HG02588 (cell line): ENCODE measurements around the gene OBSCN.

Source experiments
- ATAC-seq: cut with Tn5 transposase; IDR thresholded peaks from one replicate; pipeline ENCODE4 v1.9.1; 2021; ENCODE audit warnings: mild to moderate bottlenecking, moderate library complexity; ENCODE audit not compliant: unreplicated experiment

OBSCN gene

DNA sequence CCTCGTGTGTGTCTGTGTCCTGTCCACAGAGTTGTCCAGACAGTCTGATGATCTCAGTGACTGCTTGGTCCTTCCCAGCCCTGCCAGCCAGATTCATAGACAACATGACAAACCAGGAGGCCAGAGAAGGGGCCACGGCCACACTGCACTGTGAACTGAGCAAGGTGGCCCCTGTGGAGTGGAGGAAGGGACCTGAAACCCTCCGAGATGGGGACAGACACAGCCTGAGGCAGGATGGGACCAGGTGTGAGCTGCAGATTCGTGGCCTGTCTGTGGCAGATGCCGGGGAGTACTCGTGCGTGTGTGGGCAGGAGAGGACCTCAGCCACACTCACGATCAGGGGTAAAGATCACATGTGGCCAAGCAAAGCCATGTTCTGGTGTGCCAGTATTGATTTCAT lies 96.4 kb downstream of the OBSCN start:
- ATAC-seq, result no peak

DNA sequence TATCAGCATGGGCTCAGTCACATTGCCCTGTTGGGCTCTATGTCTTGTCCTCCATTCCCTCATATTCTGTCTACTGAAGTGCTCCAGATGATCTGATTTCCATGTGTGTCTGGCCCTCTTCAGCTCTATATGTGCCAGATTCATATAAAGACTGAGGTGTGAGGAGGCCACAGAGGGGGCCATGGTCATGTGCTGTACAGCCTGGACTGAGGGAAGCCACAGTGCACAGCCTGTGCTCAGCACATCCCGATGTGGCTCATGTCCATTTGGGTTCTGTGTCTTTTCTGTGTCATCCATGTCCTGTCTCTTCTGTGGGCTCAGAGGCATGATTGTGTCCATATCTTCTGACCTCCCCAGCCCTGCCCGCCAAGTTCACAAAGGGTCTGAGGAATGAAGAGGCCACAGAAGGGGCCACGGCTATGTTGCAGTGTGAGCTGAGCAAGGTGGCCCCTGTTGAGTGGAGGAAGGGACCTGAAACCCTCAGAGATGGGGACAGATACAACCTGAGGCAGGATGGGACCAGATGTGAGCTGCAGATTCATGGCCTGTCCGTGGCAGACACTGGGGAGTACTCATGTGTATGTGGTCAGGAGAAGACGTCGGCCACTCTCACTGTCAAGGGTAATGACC lies 97.0 kb downstream of the OBSCN start:
- ATAC-seq, result no peak

DNA sequence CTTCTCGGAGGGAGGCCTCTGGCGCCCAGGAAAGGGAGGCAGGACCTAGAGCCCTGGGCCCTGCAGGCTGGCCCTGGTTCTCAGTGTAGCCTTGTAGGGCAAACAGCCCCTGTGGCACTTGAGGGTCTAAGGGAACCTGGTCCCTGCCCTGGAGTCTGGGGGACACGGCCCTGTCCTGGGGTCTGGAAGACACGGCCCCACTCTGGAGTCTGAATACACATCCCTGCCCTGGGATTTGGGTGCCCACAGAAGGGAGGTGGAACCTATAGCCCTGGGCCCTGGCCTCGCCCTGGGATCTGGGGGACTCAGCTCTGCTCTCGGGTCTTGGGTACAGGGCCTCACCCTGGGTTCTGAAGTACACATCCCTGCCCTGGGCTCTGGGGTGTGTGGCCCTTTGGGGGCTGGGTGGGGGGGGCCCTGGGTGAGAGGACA lies 97.9 kb downstream of the OBSCN start:
- ATAC-seq, result no peak

DNA sequence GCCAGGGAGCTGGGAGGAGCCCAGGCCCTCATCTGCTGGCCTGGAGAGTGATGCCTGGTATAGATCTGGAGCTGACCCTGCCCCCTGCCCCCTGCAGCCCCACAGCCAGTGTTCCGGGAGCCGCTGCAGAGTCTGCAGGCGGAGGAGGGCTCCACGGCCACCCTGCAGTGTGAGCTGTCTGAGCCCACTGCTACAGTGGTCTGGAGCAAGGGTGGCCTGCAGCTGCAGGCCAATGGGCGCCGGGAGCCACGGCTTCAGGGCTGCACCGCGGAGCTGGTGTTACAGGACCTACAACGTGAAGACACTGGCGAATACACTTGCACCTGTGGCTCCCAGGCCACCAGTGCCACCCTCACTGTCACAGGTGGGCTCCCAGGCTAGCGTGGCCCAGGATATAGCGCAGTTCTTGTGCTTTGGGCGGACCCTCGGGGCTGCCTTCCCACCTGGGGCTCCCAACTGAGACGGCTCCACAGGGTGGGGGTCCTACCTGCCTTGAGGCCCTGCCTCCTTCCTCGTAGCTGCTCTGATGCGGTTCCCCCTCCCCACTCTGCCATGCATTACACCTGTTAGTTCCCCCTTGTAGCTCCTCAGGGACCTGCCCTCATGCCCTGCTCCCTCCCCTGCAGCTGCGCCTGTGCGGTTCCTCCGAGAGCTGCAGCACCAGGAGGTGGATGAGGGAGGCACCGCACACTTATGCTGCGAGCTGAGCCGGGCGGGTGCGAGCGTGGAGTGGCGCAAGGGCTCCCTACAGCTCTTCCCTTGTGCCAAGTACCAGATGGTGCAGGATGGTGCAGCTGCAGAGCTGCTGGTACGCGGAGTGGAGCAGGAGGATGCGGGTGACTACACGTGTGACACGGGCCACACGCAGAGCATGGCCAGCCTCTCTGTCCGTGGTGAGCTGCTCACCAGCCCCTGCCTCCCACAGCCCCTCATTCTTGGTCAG lies 98.7 kb downstream of the OBSCN start:
- no peak for ATAC-seq

DNA sequence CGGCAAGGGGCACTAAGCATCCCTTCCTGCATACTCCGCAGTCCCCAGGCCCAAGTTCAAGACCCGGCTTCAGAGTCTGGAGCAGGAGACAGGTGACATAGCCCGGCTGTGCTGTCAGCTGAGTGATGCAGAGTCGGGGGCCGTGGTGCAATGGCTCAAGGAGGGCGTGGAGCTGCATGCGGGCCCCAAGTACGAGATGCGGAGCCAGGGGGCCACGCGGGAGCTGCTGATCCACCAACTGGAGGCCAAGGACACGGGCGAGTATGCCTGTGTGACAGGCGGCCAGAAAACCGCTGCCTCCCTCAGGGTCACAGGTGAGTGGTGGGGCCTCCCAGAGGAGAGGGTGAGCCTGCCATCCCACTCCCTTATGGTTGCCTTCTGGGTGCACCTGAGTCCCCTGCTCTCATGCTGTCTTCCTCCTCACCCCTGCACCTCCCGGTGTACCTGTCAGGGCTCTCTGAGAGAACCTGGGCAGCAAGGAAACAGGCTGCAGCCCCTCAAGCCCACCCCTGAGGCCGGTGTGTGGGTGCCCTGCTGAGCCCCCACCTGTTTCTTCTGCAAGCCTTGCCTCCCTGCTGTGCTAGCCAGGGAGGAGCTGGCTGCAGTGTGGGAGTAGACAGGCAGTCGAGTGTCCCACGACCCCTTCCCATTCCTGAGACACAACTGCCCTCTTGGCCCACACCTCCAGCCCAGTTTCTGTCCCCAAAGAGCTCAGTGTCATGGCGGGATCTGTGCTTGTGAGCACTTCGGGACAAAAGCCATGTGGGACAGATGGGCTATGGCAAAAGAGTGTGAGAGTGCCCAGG lies 99.6 kb downstream of the OBSCN start:
- ATAC-seq, result no peak

DNA sequence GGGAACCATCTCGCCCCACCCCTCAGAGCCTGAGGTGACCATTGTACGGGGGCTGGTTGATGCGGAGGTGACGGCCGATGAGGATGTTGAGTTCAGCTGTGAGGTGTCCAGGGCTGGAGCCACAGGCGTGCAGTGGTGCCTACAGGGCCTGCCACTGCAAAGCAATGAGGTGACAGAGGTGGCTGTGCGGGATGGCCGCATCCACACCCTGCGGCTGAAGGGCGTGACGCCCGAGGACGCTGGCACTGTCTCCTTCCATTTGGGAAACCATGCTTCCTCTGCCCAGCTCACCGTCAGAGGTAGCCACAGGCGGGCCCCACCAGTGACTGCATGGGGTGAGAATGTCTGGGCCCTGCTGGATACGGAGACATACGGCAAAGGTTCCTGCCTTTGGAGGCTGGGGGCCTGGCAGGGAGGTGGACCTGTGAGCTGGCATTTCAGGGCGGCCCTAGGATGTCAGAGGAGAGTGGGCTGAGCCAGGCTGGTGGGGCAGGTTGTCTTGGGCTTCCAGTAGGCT lies 100.3 kb downstream of the OBSCN start:
- ATAC-seq, result no peak

DNA sequence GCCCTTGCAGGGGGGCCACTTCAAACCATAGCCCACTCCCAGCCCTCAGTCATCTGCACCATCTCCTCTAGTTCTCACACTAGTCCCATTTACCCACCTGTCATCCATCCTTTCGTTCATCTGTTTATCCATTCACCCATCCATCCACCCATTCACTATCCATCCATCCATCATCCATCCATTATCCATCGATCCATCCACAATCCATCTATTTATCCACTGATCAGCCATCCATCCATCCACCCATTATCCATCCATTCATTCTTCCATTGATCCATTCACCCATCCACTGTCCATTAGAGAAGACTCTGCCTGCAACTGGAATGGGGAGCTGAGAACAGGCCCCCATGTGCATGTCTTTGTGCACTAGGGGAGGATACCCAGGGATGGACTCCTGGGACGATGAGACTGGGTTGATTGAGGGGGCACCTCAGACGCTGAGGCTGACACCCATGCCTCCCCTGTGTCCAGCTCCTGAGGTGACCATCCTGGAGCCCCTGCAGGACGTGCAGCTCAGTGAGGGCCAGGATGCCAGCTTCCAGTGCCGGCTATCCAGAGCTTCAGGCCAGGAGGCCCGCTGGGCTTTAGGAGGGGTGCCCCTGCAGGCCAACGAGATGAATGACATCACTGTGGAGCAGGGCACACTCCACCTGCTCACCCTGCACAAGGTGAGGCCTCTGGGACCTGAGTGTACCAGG lies 100.9 kb downstream of the OBSCN start:
- no peak for ATAC-seq

DNA sequence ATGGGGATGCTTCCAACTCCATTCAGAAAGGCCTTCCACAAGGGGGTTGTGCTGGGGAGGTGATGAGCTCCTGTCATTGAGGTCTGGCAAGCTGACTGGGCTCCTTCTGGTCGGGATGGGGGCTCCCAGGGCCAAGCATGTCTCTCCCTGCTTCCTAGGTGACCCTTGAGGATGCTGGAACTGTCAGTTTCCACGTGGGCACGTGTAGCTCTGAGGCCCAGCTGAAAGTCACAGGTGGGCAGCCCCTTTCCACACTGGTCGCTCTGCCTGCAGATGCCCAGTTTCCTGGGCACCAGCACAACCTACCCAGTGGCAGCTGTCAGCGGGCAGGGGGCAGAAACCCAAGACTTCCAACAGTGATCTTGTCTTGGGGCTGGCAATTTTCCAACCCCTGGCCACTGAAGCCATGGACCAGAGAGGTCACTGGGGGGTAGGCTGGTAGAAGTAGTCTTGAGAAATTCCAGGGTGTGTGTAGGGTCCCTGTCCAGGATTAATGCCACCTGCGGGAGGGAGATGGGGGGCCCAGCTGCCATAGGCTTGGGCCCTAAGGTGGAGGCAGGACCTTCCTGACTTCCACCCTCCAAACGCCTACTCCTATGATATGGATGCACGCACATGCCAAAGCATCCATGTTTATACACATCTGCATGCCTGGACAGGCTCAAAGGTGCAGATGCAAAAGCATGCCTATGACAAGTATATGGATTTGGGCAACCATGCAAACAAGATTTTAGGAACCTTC lies 101.7 kb downstream of the OBSCN start:
- no peak for ATAC-seq

DNA sequence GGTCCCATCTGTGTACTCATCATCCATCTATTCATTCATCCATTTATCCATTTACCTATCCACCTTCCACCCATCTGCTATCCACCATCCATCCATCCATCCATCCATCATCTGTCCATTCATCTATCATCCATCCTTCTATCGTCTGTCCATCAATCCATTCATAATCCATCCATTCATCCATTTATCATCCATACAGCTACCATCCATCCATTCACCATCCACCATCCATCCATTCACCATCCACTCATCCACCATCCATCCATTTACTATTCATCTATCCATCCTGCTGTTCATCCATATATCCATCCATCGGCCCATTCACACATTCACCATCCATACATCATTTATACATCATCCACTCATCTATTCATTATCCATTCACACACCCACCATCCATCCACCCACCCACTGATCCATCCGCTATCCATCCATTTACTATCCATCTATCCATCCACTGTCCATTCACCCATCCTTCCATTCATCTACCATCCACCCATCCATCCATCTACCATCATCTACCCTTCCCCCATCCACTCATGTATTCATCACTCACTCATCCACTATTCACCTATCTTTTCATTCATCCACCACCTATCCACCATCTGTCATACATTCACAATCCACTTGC lies 102.4 kb downstream of the OBSCN start:
- ATAC-seq, result no peak

DNA sequence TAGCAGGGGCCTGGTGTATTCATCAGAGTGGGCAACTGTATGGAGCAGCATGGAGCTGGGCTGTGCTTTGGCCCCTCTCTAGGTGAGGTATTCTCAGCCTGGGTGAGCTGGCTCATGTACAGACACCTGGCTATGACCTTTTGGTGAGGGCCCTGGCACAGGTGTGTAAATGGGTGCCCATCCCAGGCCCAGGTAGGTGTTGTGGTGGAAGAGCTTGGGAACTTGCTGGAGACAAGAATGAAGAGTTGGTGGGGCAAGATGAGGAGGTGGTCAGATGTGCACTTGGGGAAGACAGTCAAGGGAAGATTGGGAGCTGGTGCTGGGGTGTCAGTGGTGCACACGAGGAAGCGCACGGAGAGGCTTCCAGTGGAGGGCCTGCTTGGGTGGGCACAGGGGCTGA lies 103.2 kb downstream of the OBSCN start:
- no peak for ATAC-seq

DNA sequence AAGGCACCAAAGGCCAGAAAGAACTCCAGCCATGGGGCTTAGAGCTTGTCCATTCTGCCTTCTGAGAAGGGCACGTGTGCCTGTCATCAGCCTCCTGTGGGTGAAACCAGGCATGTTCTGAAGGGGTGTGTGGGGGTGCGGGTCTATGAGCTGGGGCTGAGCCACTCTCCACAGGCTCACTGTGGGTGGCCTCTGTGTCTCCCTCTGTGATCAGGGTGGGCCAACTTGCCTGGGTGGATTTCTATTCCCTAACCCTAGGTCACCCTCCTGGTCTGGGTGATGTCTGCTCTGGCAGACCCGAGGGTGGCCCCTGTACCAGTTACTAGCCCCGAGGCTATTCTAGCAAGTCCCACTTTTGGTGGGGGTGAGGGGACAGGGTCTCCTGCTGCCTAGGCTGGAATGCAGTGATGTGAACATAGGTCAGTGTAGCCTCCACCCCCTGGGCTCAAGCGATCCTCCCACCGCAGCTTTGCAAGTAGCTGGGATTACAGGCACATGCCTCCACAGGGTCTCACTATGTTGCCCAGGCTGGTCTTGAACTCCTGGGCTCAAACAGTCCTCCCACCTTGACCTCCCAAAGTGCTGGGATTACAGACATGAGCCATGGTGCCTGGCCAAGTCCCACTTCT lies 104.4 kb downstream of the OBSCN start:
- no peak for ATAC-seq

DNA sequence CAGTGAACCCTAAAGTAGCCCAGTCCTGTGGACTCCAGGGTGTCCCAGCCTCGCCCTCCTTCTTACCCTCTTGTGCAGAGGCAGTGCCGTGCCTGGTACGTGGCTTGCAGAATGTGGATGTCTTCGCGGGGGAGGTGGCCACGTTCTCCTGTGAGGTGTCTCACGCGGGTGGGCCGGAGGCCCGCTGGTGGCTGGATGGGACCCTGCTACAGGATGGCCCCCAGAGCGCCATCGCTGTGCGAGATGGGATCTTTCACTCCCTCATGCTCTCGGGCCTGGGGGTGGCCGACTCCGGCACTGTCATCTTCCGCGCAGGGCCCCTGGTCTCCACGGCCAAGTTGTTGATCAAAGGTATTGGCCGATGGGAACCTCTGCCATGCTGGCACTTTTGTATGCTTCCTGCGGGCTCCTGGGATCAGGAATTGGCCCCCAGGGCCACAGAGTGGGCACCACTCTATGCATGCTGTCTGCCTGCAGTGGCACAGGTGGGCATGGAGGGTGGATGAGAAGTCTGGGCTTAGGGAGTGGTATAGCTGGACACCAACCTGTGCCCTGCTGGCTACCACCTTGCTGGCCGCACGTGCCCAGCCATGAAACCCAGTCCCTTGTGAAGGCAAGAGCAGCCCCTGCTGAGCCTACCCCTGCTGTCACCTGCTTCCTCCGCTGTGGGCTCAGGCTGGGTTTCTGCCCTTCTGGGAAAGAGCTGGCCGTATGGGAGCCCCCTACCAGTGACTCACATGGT lies 105.9 kb downstream of the OBSCN start:
- no peak for ATAC-seq

DNA sequence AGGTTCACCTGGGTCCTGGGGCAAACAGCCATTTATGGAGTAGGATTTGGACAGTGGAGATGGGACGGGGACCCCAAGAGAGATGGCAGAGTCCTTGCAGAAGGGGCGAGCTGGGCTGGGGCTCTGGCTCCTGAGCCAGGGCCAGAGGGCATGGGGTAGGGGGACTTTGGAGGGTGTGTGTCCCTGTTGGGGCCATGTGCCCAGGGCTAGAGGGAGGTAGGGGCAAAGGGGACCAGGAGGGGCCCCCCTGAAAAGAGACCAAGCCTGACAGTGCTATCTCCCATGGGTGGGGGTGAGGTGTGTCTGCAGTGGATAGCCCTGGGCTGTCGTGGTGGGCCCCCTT lies 106.4 kb downstream of the OBSCN start:
- ATAC-seq, result no peak

DNA sequence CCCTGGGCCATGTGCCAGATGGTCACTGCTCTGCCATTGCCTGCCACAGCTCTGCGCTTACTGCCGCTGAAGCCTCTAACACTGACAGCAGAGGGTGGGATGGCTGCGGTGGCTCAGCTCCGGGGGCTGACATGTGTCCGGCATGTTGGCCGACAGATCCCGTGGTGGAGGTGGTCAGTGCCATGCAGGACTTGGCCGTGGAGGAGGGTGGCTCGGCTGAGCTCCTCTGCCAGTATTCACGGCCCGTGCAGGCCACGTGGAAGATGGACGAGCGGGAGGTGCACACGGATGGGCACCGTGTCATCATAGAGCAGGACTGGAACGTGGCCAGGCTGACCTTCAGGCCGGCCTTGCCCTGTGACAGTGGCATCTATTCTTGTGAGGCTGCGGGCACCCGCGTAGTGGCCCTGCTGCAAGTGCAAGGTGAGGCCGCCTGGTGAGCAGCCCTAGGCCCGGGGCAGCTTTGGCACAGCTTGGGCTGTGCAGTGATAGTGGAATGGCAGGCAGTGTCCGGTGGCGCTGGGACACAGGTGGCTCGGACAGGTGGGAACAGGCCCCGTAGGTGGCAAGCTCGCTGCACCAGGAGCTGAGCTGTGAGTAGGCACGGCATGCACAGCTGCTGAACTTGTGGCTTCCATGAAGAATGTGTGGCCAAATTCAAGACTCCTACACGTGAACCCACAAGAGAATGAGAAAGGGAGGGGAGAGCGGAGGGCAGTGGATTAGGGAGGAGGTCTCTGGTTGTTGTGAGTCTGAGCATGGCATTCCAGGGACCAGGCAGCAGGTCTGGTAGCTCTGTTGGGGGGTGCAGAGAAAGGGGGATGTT lies 107.0 kb downstream of the OBSCN start:
- no peak for ATAC-seq

DNA sequence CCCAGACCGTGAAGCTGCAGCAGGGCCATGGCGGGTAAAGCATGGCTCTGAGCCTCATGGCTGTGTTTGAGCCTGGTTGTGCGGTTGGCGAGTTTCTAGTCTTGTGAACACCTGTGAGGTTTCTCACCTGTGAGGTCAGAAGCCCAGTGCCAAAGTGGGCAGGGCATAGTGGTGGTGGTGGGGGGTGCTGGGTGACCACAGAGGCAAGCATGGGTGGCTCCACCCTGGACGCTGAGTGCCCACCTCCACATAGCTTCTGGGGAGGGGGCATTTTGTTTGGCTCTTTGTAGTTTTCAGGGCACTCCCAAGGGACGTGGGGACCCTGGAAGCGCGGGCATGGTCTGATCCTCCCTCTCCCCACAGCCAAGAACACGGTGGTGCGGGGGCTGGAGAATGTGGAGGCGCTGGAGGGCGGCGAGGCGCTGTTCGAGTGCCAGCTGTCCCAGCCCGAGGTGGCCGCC lies 107.7 kb downstream of the OBSCN start:
- no peak for ATAC-seq

DNA sequence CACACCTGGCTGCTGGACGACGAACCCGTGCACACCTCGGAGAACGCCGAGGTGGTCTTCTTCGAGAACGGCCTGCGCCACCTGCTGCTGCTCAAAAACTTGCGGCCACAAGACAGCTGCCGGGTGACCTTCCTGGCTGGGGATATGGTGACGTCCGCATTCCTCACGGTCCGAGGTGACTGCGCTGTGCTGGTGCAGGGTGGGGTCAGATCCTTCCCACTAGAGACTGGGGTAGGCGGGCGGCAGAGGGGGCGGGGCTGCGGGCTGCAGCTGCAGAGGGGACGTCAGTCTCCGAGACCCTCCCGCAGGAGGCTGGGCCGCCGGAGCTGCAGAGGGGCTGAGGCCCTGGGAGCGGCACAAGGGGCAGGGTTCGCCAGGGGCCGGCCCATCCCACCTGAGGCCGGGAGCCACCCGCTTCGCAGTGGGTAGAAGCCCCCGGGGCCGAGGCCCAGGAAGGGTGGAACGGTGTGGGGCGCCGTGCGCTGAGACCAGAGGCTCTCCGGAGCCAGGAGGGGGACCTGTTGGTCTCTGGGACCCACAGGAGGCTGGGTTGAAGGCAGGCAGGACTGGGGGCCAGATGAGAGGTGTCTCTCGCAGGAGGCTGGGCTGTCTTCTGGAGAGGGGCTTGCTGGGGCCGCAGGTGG lies 108.2 kb downstream of the OBSCN start:
- no peak for ATAC-seq
